ENCODE data around the gene SVOP. TPM values are rescaled to one million over a fixed set of nuclear protein-coding genes. Genes with fewer than 3 reads are reported as not detected.
"Not testable (repeated sequence)": the region's sequence is repeated elsewhere in the genome, so short reads cannot be mapped to it uniquely, and the experiment has no call there.

Gene SVOP
- total RNA-seq, 4 donors from 2014 or later = under 0.01 to 0.33 (median 0.06) TPM; not detected in 1

DNA sequence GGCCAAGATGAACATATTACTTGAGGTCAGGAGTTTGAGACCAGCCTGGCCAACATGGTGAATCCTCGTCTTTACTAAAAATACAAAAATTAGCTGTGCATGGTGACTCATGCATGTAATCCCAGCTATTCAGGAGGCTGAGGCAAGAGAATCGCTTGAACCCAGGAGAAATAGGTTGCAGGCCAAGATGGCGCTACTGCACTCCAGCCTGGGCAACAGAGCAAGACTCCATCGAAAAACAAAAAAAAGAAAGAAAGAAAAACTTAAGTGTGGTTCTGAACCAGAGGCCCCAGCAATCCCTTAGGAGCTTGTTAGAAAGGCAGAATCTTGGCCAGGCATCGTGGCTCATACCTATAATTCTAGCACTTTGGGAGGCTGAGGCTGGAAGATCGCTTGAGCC, 24.5 kb downstream of the SVOP start:
- TF ChIP-seq EP300 (IDR thresholded peaks at IDR 0.05) = no peak
- TF ChIP-seq, protein P1, sequence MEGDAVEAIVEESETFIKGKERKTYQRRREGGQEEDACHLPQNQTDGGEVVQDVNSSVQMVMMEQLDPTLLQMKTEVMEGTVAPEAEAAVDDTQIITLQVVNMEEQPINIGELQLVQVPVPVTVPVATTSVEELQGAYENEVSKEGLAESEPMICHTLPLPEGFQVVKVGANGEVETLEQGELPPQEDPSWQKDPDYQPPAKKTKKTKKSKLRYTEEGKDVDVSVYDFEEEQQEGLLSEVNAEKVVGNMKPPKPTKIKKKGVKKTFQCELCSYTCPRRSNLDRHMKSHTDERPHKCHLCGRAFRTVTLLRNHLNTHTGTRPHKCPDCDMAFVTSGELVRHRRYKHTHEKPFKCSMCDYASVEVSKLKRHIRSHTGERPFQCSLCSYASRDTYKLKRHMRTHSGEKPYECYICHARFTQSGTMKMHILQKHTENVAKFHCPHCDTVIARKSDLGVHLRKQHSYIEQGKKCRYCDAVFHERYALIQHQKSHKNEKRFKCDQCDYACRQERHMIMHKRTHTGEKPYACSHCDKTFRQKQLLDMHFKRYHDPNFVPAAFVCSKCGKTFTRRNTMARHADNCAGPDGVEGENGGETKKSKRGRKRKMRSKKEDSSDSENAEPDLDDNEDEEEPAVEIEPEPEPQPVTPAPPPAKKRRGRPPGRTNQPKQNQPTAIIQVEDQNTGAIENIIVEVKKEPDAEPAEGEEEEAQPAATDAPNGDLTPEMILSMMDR (IDR thresholded peaks at IDR 0.05) = no peak
- no peak for TF ChIP-seq POLR2A (IDR thresholded peaks at IDR 0.05; ENCODE audit: low read depth)
- TF ChIP-seq POLR2AphosphoS5 (IDR thresholded peaks at IDR 0.05) = no peak
- 88% methylated on average over 6 of the region's 6 CpGs for WGBS
- Histone ChIP-seq H3K36me3 (no peaks in the 10 kb centered on the region), H3K9me3 (no peaks in the 10 kb centered on the region), H3K4me3 (no peak overlapping the region), H3K27me3 (peaks cover 0 to 9% (median 0%) of the 10 kb centered on the region in 4 donors), H3K4me1 (no peaks in the 10 kb centered on the region), H3K27ac (replicated peaks in 1 of 4) (no peak overlapping the region)
- no peak for DNase-seq (ENCODE audit: extremely low spot score)
- intact Hi-C loops (cut with DNase I) = no loop called here

DNA sequence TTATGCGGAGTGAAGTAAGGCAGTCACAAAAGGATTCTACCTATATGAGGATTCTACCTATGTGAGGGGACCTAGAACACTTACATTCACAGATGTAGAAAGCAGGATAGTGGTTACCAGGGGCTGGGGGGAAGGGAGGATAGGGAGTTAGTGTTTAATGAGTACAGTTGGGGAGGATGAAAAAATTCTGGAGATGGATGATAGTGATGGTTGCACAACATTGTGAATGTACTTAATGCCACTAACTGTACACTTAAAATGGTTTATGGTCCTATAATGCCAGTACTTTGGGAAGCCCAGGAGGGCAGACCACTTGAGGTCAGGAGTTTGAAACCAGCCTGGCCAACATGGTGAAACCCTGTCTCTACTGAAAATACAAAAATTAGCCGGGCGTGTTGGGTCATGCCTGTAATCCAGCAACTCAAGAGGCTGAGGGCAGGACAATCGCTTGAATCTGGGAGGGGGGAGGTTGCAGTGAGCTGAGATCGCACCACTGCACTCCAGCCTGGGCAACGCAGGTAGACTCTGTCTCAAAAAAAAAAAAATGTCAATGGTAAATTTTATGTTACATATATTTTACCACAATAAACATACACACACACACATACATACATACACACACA, 25.4 kb downstream of the SVOP start:
- DNase-seq (ENCODE audit: extremely low spot score) = no peak
- no peak for TF ChIP-seq POLR2A (IDR thresholded peaks at IDR 0.05; ENCODE audit: low read depth)
- no peak for TF ChIP-seq EP300 (IDR thresholded peaks at IDR 0.05)
- TF ChIP-seq POLR2AphosphoS5 (IDR thresholded peaks at IDR 0.05) = no peak
- TF ChIP-seq, protein P1 (IDR thresholded peaks at IDR 0.05) = no peak
- Histone ChIP-seq H3K4me1 (no peaks in the 10 kb centered on the region), H3K27ac (replicated peaks in 1 of 4) (no peak overlapping the region), H3K36me3 (no peaks in the 10 kb centered on the region), H3K9me3 (no peaks in the 10 kb centered on the region), H3K4me3 (no peak overlapping the region), H3K27me3 (peaks cover 0 to 16% (median 0%) of the 10 kb centered on the region in 4 donors)
- 94% methylated on average over 6 of the region's 6 CpGs for WGBS
- intact Hi-C loops (cut with DNase I) = no loop called here

DNA sequence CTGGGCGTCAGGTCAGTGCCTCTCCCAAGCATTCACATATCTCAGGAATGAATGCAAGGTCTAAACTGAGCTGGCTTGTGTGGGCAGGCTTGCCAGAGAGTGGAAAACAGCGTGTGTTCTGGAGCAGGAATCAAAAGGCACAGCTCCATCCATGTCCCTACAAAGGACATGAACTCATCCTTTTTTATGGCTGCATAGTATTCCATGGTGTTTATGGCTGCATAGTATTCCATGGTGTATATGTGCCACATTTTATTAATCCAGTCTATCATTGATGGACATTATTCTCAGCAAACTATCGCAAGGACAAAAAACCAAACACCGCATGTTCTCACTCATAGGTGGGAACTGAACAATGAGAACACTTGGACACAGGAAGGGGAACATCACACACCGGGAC, 30.8 kb downstream of the SVOP start:
- WGBS = 76% methylated on average over 5 of the region's 5 CpGs
- intact Hi-C loops (cut with DNase I) = not testable (repeated sequence)

DNA sequence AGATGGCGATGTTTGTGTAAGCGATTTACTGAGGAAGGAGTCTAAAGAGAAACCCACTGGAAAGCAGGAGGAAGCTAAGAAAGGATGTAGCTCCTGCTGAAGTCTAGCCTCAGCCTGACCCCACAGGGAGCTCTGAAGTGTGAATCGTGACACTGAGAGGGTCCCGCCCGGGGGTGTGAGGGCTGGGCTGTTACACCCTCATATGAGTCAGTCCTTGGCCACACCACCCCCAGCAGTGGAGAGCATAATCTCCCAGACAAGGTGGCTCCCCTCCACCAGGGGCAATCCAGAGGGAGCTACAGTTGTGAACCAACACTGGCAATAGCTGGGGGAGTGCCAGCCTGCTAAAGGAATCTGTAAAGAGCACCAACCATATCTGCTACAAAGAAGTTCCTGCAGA, 31.5 kb downstream of the SVOP start:
- TF ChIP-seq POLR2A (IDR thresholded peaks at IDR 0.05; ENCODE audit: low read depth) = no peak
- no peak for TF ChIP-seq EP300 (IDR thresholded peaks at IDR 0.05)
- TF ChIP-seq POLR2AphosphoS5 (IDR thresholded peaks at IDR 0.05) = no peak
- TF ChIP-seq, protein P1 (IDR thresholded peaks at IDR 0.05) = no peak
- Histone ChIP-seq H3K27ac (replicated peaks in 1 of 4) (no peak overlapping the region), H3K36me3 (no peaks in the 10 kb centered on the region), H3K4me1 (no peaks in the 10 kb centered on the region), H3K9me3 (no peaks in the 10 kb centered on the region), H3K27me3 (peaks cover 0 to 13% (median 0%) of the 10 kb centered on the region in 4 donors), H3K4me3 (no peak overlapping the region)
- intact Hi-C loops (cut with DNase I) = no loop called here
- DNase-seq (ENCODE audit: extremely low spot score) = no peak
- WGBS = 48% methylated on average over 5 of the region's 5 CpGs

More for the DNA sequence above, 30.8 kb downstream of the SVOP start:
- not testable (repeated sequence) for H3K4me1 ChIP-seq; H3K27ac ChIP-seq (replicated peaks in 1 of 4); H3K4me3 ChIP-seq; DNase-seq (ENCODE audit: extremely low spot score); H3K9me3 ChIP-seq; H3K36me3 ChIP-seq
- H3K27me3 ChIP-seq = peaks cover 0 to 13% (median 0%) of the 10 kb centered on the region in 4 donors

DNA sequence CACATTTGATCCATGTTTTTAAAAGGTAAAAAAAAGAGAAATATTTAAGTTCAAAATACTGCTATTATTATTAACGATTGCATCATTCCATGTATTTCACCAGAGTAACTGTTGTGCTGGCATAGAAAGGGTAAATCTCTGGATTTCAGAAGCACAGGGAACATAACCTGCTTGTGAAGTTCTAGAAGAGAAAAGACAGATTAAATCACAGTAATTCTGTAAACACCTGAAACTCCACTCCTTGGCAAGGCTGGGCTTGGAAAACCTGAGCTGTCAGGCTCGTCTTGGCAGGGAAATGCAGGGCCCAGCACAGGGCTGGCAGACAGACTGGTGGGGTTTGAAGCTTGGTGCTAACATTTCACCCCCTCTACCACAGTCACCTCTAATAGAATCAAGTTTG, 35.1 kb downstream of the SVOP start:
- WGBS = 45% methylated on average over 2 of the region's 2 CpGs
- Histone ChIP-seq H3K9me3 (no peaks in the 10 kb centered on the region), H3K36me3 (no peaks in the 10 kb centered on the region), H3K4me3 (no peak overlapping the region), H3K27ac (replicated peaks in 1 of 4) (no peak overlapping the region), H3K4me1 (no peaks in the 10 kb centered on the region), H3K27me3 (peaks cover 0 to 2% (median 0%) of the 10 kb centered on the region in 4 donors)
- intact Hi-C loops (cut with DNase I) = no loop called here
- TF ChIP-seq, protein P1 (IDR thresholded peaks at IDR 0.05) = no peak
- TF ChIP-seq POLR2AphosphoS5 (IDR thresholded peaks at IDR 0.05) = no peak
- TF ChIP-seq POLR2A (IDR thresholded peaks at IDR 0.05; ENCODE audit: low read depth) = no peak
- TF ChIP-seq EP300 (IDR thresholded peaks at IDR 0.05) = no peak
- DNase-seq (ENCODE audit: extremely low spot score) = no peak
